ENCODE measurements around the gene GPR141.

The GPR141 gene

GRCh38 chr7:37730501-37730900 lies 46.9 kb downstream of the GPR141 start:
- Histone ChIP-seq H3K4me3 (ENCODE audit: low read length) (no peak overlapping the region), H3K36me3 (replicated peaks; ENCODE audit: low read depth, low read length) (no peaks in the 10 kb centered on the region), H3K27me3 (ENCODE audit: low read depth, low read length) (peaks cover 8% of the 10 kb centered on the region; the same call in 1 of the 2 replicates), H2AFZ (ENCODE audit: low read depth, low read length) (no peak overlapping the region), H3K4me2 (ENCODE audit: low read length) (no peak overlapping the region), H3K27ac (ENCODE audit: low read length) (no peak overlapping the region), H4K20me1 (ENCODE audit: insufficient read depth, low read length) (no peaks in the 10 kb centered on the region), H3K9me3 (ENCODE audit: insufficient read depth, low read length) (no peaks in the 10 kb centered on the region), H3K9ac (ENCODE audit: low read length) (no peak overlapping the region), H3K4me1 (ENCODE audit: low read length) (peaks cover 20% of the 10 kb centered on the region), H3K79me2 (ENCODE audit: low read length) (no peaks in the 10 kb centered on the region)
- TF ChIP-seq, protein P1, sequence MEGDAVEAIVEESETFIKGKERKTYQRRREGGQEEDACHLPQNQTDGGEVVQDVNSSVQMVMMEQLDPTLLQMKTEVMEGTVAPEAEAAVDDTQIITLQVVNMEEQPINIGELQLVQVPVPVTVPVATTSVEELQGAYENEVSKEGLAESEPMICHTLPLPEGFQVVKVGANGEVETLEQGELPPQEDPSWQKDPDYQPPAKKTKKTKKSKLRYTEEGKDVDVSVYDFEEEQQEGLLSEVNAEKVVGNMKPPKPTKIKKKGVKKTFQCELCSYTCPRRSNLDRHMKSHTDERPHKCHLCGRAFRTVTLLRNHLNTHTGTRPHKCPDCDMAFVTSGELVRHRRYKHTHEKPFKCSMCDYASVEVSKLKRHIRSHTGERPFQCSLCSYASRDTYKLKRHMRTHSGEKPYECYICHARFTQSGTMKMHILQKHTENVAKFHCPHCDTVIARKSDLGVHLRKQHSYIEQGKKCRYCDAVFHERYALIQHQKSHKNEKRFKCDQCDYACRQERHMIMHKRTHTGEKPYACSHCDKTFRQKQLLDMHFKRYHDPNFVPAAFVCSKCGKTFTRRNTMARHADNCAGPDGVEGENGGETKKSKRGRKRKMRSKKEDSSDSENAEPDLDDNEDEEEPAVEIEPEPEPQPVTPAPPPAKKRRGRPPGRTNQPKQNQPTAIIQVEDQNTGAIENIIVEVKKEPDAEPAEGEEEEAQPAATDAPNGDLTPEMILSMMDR (IDR thresholded peaks at IDR 0.05; ENCODE audit: low read depth, low read length) = no peak
- TF ChIP-seq EZH2phosphoT487 (IDR thresholded peaks at IDR 0.05; ENCODE audit: low read depth) = no peak

DNA sequence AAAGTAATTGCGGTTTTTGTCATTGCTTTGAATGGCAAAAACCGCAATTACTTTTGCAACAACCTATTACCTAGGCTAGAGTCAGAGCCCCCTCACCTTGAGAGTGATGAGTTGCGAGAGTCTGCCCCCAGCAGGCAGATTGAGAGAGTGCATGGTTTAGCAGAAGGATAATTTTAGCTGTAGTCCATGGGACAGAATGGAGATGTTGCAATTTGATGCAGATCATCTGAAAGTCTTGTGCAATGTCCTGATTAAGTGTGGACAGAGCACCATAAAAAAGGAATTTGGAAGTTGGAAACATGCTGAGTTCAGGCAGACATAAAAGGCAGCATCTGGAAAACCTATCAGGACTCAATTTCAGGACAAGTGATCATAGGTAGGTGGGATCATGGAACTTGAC lies 48.7 kb downstream of the GPR141 start:
- H3K4me2 ChIP-seq (ENCODE audit: low read length) = peak overlapping the region; percentile 50
- peaks cover 8% of the 10 kb centered on the region; the same call in 1 of the 2 replicates for H3K27me3 ChIP-seq (ENCODE audit: low read depth, low read length)
- H3K4me1 ChIP-seq (ENCODE audit: low read length) = peaks cover 16% of the 10 kb centered on the region
- TF ChIP-seq, protein P1 (IDR thresholded peaks at IDR 0.05; ENCODE audit: low read depth, low read length) = peak; percentile 84
- TF ChIP-seq EZH2phosphoT487 (IDR thresholded peaks at IDR 0.05; ENCODE audit: low read depth) = no peak
- H2AFZ ChIP-seq (ENCODE audit: low read depth, low read length) = no peak overlapping the region
- peak overlapping the region; percentile 53 for H3K4me3 ChIP-seq (ENCODE audit: low read length)
- no peaks in the 10 kb centered on the region for H3K36me3 ChIP-seq (replicated peaks; ENCODE audit: low read depth, low read length)
- no peaks in the 10 kb centered on the region for H3K9me3 ChIP-seq (ENCODE audit: insufficient read depth, low read length)
- H4K20me1 ChIP-seq (ENCODE audit: insufficient read depth, low read length) = no peaks in the 10 kb centered on the region
- H3K9ac ChIP-seq (ENCODE audit: low read length) = no peak overlapping the region
- H3K27ac ChIP-seq (ENCODE audit: low read length) = no peak overlapping the region
- H3K79me2 ChIP-seq (ENCODE audit: low read length) = no peaks in the 10 kb centered on the region

DNA sequence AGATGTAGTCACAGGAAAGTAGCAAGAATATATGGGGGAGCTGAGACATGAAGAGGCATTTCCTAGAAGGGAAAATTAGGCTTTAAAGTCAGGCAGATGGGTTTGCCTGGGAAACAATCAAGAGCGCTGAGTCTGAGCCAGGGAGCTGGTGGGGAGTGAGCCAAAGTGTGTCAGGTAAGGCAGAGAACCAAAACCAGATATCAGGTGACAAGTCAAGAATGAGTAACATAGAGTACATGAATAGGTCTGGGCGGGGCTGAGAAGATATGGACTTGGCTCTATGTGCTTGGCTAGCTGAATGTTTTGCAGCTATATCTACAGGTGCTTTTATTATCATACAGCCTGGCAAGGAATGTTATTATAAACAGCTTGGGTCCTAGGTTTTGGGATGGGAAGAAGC lies 49.3 kb downstream of the GPR141 start:
- no peaks in the 10 kb centered on the region for H3K36me3 ChIP-seq (replicated peaks; ENCODE audit: low read depth, low read length)

DNA sequence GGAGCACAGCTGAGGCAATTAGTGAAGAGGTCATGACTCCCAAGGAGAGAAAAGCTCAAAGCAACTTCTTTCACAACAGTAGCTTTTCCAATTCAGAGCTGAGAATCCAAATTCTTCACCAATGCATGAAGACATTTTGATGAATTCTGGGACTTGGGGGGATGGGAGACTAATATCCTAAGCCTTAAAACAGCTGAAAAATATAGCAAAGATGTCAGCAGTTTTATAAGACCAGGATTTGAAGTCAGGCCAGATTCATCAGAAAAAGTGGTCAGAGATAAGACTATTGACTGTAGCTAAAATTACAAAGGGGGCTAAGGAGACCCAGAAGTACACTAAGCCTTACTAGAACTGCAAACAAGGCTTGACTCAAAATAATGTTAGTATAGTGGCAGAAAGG lies 51.6 kb downstream of the GPR141 start:
- Histone ChIP-seq H3K36me3 (replicated peaks; ENCODE audit: low read depth, low read length) (no peaks in the 10 kb centered on the region), H3K27me3 (ENCODE audit: low read depth, low read length) (peaks cover 8% of the 10 kb centered on the region; the same call in 1 of the 2 replicates), H3K4me2 (ENCODE audit: low read length) (no peak overlapping the region), H3K27ac (ENCODE audit: low read length) (no peak overlapping the region), H3K9me3 (ENCODE audit: insufficient read depth, low read length) (no peaks in the 10 kb centered on the region), H3K4me3 (ENCODE audit: low read length) (no peak overlapping the region), H4K20me1 (ENCODE audit: insufficient read depth, low read length) (no peaks in the 10 kb centered on the region), H3K9ac (ENCODE audit: low read length) (no peak overlapping the region), H2AFZ (ENCODE audit: low read depth, low read length) (no peak overlapping the region), H3K79me2 (ENCODE audit: low read length) (no peaks in the 10 kb centered on the region), H3K4me1 (ENCODE audit: low read length) (peaks cover 8% of the 10 kb centered on the region)
- TF ChIP-seq EZH2phosphoT487 (IDR thresholded peaks at IDR 0.05; ENCODE audit: low read depth) = no peak
- TF ChIP-seq, protein P1 (IDR thresholded peaks at IDR 0.05; ENCODE audit: low read depth, low read length) = no peak

More for the DNA sequence above, 49.3 kb downstream of the GPR141 start:
- Histone ChIP-seq H4K20me1 (ENCODE audit: insufficient read depth, low read length) (no peaks in the 10 kb centered on the region), H3K9ac (ENCODE audit: low read length) (no peak overlapping the region), H3K4me3 (ENCODE audit: low read length) (no peak overlapping the region), H3K27ac (ENCODE audit: low read length) (no peak overlapping the region), H3K79me2 (ENCODE audit: low read length) (no peaks in the 10 kb centered on the region), H3K4me1 (ENCODE audit: low read length) (peaks cover 16% of the 10 kb centered on the region), H3K9me3 (ENCODE audit: insufficient read depth, low read length) (no peaks in the 10 kb centered on the region), H2AFZ (ENCODE audit: low read depth, low read length) (no peak overlapping the region), H3K4me2 (ENCODE audit: low read length) (peak overlapping the region; percentile 50; the same call in 1 of the 2 replicates), H3K27me3 (ENCODE audit: low read depth, low read length) (peaks cover 8% of the 10 kb centered on the region; the same call in 1 of the 2 replicates)
- TF ChIP-seq, protein P1 (IDR thresholded peaks at IDR 0.05; ENCODE audit: low read depth, low read length) = no peak
- no peak for TF ChIP-seq EZH2phosphoT487 (IDR thresholded peaks at IDR 0.05; ENCODE audit: low read depth)
